Astrocyte of the hippocampus (primary cell): ENCODE data around the gene KIRREL3.

Experiments
- DNase-seq: peaks from one replicate; pipeline ENCODE4 v3.0.0; 2011; ENCODE audit warnings: low read depth, low spot score

The KIRREL3 gene

DNA sequence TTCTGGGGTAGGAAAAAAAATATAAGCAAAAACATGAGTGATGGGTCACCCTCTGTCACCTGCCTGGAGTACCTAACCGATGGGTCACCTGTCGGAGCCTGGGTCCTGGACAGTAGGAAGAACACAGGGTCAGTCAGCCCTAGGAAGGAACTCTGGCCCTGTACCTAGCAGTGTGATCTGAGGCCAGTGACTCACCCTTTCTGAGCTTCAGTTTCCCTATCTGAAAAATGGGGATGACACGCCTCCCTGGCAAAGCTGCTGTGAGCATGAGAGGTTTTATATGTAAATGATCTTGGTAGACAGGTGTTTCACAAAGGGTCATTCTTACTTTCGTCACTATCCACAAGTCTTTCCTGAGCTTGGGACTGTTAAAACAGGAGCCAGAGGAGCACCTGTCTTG lies 463.1 kb downstream of the KIRREL3 start:
- no peak for DNase-seq

DNA sequence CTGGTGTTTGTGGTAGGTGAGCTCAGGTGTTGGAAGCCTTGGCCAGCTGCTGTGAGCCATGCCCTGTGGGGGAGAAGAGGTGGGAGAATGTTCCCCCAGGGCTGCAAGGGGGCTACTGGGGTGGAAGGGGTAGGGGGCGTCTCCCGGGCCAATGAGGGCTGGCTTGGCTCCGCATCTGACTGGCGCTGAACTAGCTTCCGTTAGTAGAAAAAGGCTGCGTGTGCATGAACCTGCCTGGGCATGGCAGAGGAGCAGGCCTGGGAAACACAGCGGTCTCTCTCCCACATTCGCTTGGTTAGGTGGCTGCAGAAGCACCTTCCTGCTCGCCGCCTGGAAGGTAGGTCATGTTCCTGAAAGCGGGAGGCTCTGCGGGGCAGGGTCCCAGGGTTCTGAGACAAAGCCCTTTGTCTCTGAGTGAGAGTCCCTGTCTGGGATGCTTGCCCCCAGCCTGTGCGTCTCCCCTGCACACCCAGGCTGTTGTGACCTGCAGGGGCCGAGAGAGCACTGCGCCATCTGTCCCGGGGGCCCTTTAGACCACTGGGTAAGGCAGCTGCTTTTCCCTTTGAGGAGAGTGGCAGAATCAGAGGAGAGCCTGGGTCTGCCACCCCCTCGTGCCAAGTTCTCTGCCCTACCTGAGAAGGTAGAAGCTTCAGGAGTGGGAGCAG lies 466.3 kb downstream of the KIRREL3 start:
- no peak for DNase-seq

DNA sequence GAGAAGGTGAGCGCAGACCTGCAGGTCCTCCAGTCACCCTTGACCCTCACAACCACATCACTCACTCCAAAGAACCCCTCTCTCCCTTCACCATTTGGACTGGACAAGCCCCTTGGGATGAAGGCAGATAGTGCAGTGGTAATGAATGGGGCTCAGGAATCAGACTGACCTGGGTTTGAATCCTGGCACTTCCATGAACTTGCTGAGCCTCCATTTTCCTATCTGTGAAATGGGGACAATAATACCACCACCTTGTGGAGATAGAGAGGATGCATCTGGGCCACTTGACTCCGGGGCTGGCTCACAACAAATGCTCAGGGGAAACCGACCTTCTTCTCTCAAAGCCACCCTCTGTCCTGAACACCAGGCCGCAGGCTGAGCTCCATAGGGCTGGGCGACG lies 467.0 kb downstream of the KIRREL3 start:
- DNase-seq: no peak

DNA sequence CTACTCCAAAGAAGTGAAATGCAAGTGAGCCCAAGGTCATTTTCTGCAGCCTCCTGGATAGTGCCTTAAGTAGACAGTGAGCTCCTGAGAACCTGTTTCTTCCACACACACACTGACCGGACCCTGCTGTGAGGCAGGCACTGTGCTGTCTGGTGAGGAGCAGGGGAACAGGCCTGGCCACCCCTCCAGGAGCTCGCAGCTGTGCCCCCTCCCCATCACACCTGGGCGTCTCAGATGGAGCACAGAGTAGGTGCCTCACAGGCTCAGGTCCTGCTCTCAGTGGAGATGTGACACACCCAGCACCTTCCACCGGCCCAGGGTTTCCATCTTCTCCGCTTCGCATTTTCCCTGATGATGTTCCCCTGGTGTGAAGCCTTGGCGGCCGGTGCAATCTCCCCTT lies 470.2 kb downstream of the KIRREL3 start:
- no peak for DNase-seq

GRCh38 chr11:126529037-126529436 lies 471.5 kb downstream of the KIRREL3 start:
- no peak for DNase-seq

GRCh38 chr11:126528075-126528474 lies 472.5 kb downstream of the KIRREL3 start:
- no peak for DNase-seq

- no peak for DNase-seq
Measured at GRCh38 chr11:126527651-126528050, 472.9 kb downstream of the KIRREL3 start.

DNA sequence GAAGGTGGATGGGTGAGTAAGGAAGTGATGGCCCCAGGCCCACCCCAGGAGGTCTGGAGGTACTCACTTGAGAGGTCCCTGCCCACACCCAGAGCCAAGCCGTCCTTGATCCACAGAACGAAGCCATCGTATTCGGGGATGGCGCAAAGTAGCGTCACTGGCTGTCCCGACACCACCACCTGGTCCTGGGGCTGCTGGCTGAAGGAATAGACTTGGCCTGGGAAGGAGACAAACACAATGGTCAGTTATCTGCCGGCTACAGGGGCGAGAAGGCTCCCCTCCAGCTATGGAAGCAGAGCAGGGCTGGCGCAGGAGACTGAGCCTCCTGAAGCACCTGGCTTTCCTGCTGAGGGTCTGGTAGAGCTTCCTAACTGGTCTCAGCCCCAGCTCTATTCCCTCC lies 474.1 kb downstream of the KIRREL3 start:
- DNase-seq: no peak

GRCh38 chr11:126525702-126526101 lies 474.9 kb downstream of the KIRREL3 start:
- DNase-seq: no peak

DNA sequence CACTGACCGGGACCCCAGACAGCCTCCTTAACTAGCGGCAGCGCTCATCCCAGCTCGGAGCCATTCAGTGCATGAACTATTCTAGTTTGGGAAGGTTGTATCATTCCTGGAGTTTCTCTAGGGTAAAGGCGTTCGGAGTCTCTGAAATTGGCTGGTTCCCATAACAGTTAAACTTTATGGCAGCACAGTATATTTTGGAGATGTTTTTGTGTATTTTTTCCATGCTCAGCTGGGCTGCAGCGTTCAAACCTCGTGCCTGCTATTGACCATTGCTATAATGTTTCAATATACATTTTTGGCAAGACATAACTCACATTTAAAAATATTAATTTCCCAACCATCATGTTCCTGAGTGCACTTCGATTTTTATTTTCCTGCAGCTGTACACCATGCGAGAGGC lies 475.4 kb downstream of the KIRREL3 start:
- DNase-seq: no peak

- no peak for DNase-seq
Measured at GRCh38 chr11:126523441-126524205, 476.9 kb downstream of the KIRREL3 start.

DNA sequence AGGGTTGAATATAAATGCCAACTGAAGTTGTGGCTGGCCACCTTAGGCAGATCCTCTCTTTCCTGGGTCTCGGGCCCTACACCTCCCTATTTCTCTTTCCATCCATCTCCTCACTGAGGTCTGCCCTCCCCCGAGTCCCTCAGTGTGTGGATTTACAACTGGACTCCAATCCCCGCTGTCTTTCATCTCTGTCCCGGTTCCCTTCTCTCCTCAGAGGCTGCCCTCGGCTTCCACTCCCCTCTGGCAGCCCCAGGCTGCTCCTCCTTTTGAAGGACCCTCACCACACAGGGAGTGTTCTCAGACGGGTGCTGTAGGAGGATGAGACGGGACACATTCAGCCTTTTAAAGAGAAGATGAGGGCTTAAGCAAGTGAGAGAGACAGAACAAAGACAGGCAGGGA lies 478.0 kb downstream of the KIRREL3 start:
- no peak for DNase-seq

- no peak for DNase-seq
Measured at GRCh38 chr11:126522152-126522551, 478.4 kb downstream of the KIRREL3 start.

- no peak for DNase-seq
Measured at GRCh38 chr11:126521196-126521595, 479.4 kb downstream of the KIRREL3 start.

GRCh38 chr11:126519764-126520734 lies 480.5 kb downstream of the KIRREL3 start:
- DNase-seq: no peak

- no peak for DNase-seq
Measured at GRCh38 chr11:126518972-126519690, 481.4 kb downstream of the KIRREL3 start.

GRCh38 chr11:126518071-126518971 lies 482.2 kb downstream of the KIRREL3 start:
- no peak for DNase-seq

- DNase-seq: no peak
Measured at GRCh38 chr11:126515501-126515900, 485.1 kb downstream of the KIRREL3 start.

DNA sequence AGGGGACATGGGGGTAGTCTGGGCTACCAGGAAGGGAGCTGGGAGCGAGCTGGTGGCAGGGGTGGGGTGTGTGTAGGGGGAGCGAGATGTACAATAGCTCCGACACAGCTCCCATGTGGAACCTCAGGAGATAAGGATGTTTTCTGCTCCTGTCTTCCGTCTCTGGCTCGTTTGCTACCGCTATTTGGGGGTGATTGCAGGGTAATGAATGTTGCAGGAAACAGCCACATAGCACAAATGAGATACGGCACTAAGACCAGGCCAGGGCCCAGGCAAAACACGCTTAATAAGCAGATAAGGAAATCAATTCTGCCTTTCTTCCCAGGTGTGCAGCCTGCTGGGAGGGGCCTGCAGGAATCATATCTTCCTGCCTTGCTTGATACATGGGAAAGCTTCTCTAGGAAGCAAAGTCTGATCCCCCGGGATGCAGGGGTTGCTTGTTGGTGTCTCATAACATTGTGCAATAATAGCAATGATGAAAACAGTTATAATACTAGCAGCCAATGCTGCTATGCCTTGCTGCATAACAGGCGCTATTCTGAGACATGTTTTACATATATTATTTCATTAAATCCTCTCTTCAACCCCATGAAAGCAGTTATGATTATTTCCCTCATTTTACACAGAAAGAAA lies 486.4 kb downstream of the KIRREL3 start:
- DNase-seq: no peak
